ENCODE results near the gene U2AF1L4.

DNA sequence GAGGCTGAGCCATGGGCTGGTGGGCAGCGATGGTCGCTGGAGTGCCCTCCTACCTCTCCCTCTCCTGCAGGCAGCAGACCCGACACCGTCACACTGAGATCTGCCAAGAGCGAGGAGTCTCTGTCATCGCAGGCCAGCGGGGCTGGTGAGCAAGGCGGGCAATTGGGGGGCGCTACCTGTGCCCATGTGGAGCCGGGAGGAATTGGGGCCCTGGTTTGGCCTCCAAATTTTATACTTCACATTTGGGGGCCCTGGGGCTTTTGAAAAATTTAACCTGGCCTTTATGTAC, 40.1 kb upstream of the U2AF1L4 start:
- TF ChIP-seq, protein P1, sequence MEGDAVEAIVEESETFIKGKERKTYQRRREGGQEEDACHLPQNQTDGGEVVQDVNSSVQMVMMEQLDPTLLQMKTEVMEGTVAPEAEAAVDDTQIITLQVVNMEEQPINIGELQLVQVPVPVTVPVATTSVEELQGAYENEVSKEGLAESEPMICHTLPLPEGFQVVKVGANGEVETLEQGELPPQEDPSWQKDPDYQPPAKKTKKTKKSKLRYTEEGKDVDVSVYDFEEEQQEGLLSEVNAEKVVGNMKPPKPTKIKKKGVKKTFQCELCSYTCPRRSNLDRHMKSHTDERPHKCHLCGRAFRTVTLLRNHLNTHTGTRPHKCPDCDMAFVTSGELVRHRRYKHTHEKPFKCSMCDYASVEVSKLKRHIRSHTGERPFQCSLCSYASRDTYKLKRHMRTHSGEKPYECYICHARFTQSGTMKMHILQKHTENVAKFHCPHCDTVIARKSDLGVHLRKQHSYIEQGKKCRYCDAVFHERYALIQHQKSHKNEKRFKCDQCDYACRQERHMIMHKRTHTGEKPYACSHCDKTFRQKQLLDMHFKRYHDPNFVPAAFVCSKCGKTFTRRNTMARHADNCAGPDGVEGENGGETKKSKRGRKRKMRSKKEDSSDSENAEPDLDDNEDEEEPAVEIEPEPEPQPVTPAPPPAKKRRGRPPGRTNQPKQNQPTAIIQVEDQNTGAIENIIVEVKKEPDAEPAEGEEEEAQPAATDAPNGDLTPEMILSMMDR (IDR thresholded peaks at IDR 0.05; ENCODE audit: low read depth, low read length), result no peak
- no peak for TF ChIP-seq EZH2phosphoT487 (IDR thresholded peaks at IDR 0.05; ENCODE audit: low read depth)

Data from OCI-LY3 (cell line).